CMK (cell line): ENCODE measurements around the gene CRKL.

Experiments
- DNase-seq: peaks from one replicate; pipeline ENCODE4 v3.0.0-alpha.2; 2010; ENCODE audit warnings: low read depth

CRKL gene

GRCh38 chr22:20997536-20998257 lies 80.5 kb downstream of the CRKL start:
- DNase-seq: no peak

GRCh38 chr22:20998411-20999336 lies 81.5 kb downstream of the CRKL start:
- no peak for DNase-seq

- DNase-seq: no peak
These were observed 82.4 kb downstream of the CRKL start for GRCh38 chr22:20999350-21000206.

DNA sequence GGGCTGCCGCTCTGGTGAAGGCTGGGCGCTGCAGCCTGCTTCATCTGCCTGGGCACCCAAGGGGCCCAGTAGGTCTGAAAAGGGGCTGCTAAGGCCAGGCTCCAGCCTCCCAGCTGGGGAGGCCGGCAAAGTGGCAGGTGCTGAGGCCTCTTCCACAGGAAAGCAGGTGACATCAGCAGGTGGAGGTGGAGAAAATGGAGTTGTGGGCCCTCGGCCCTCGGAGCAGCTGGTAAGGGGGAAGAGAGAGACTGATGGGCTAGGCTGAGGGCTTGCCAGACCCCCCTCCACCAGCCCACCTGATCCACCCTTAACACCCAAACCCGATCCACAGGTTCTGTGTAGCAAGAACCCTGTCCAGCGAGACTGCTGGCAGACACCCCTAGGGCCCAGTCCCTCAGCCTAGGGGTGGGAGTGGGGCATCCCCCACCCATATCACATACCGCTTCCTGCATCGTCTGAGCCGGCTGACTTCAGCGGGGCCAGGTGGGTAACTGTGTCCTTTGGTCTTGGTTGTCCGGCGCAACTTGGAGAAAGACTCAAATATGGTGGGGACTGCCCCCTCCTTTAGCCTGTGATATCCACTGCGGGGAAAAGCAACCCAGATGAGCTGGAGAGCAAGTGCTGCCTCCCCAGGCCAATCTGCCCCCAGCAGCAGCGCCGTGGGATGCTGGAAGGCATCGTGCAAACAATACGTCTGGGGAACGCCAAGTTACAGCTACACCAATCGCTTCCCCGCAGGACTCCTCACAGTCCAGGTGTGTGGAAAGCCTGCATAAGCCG lies 83.2 kb downstream of the CRKL start:
- no peak for DNase-seq

- DNase-seq: no peak
These were observed 83.9 kb downstream of the CRKL start for GRCh38 chr22:21000987-21001600.

DNA sequence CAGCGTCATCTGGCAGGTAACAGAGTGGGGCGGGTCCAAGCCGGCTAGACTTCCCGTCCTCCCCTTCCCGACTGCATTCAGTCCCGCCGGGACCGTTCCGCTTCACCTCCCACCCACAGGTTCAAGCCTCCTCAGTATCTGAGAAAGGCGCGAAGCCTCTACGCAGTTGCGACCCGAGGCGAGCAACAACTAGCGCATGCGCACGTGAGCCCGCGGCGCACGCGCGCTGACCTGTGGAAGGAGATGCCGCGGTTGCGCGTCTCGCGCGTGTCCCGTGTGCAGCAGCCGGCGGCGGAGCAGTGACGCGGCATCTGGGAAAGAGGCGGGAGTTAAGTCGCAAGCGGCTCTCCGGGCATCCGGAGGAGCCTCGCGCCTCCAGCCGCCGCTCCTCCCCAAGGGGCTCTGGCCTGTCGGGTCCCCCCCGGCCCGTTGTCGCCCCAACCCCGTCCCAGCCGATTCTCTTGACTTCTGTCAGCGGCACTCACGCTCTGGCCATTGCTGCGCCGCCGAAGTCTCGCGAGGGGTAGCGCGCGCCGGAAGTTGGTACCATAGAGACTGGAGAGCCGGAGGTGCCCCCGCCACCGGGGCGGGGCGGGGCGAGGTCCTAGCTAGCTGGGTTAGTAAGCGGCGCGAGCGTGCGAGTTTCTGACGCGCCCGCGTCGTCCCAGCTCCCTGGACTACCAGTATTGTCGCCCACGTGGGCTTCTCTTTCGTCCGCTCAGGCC lies 84.6 kb downstream of the CRKL start, which contains the start of gene THAP7:
Gene THAP7 (minus strand): TSS at position 518 of the 725 bp plus-strand sequence. CDS start 207 bp downstream, at position 311.
- DNase-seq: peak; percentile 96
